ENCODE results near the gene RHOXF1.
"Not testable (repeated sequence)": the region's sequence is repeated elsewhere in the genome, so short reads cannot be mapped to it uniquely, and the experiment has no call there.

Gene RHOXF1

DNA sequence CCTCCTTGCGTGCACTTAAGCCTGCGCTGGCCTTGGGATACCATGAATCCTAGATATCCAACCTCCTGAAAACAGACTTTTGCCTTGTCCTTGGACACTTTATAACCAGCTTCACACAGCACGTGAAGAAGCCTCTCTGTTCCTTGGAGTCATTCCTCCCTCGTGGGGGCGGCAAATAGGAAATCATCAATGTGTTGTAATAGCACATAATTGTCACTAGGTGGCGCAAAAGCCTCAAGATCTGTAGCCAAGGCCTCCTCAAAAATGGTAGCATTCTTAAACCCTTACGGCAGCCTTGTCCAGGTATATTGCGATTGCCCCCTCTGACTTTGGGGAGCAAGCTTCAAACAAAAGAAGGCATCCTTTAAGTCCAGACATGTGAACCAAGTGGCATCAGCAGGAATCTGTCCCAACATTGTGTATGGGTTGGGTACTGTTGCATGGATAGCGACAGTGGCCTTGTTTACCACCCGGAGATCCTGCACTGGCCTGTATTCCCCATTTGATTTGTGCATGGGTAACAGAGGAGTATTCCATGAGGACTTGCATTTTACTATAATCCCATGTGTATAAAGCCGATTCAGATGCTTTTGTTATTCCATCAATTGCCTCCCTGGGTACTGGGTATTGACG, 30.0 kb downstream of the RHOXF1 start:
- DNase-seq, result not testable (repeated sequence)

GRCh38 chrX:120077590-120077989, 38.1 kb downstream of the RHOXF1 start, which contains the start of gene RHOXF2B:
TSS of gene RHOXF2B (minus strand) at chrX:120077690. CDS start at chrX:120077552, 138 bp downstream.
- not testable (repeated sequence) for DNase-seq

GRCh38 chrX:120066169-120066568, 49.5 kb downstream of the RHOXF1 start:
- DNase-seq, result not testable (repeated sequence)

Data from amniotic stem cell (primary cell).